ENCODE measurements around the gene ERF.

- no peak for TF ChIP-seq EZH2phosphoT487 (IDR thresholded peaks at IDR 0.05; ENCODE audit: borderline replicate concordance, low read length)
- no peak for TF ChIP-seq CTCF (conservative IDR thresholded peaks at IDR 0.05; ENCODE audit: low read depth, low read length)
Measured at GRCh38 chr19:42277821-42278451, 23.0 kb upstream of the ERF start.

Data from PC-3 (cell line).